GM18858 (cell line): Measurements from ENCODE around the gene SPDYE2B.
"Not testable (repeated sequence)": the region's sequence is repeated elsewhere in the genome, so short reads cannot be mapped to it uniquely, and the experiment has no call there.

ENCODE experiments used
- ATAC-seq: cut with Tn5 transposase; IDR thresholded peaks from one replicate; pipeline ENCODE4 v1.9.1; 2021; ENCODE audit not compliant: unreplicated experiment

The SPDYE2B gene

GRCh38 chr7:102649924-102650323 lies at the start of gene SPDYE2B:
Gene SPDYE2B, plus strand, starts transcription at chr7:102650319. Its CDS starts 2,030 bp downstream, at chr7:102652349.
- ATAC-seq, result not testable (repeated sequence)

- ATAC-seq, result not testable (repeated sequence)
Observed at GRCh38 chr7:102602317-102602716, 47.8 kb upstream of the SPDYE2B start.

- ATAC-seq, result not testable (repeated sequence)
Observed at GRCh38 chr7:102604431-102605145, 45.5 kb upstream of the SPDYE2B start.

- not testable (repeated sequence) for ATAC-seq
Observed at GRCh38 chr7:102606848-102607247, 43.3 kb upstream of the SPDYE2B start.

GRCh38 chr7:102609734-102610133 lies 40.4 kb upstream of the SPDYE2B start:
- not testable (repeated sequence) for ATAC-seq

- ATAC-seq, result not testable (repeated sequence)
Observed at GRCh38 chr7:102610441-102610840, 39.7 kb upstream of the SPDYE2B start.

- ATAC-seq, result peak; percentile 17
Observed at GRCh38 chr7:102611013-102611674, 39.0 kb upstream of the SPDYE2B start.

- not testable (repeated sequence) for ATAC-seq
Observed at GRCh38 chr7:102611675-102612325, 38.3 kb upstream of the SPDYE2B start.

GRCh38 chr7:102613575-102614345 lies 36.4 kb upstream of the SPDYE2B start:
- ATAC-seq, result peak; percentile 62

- peak; percentile 14 for ATAC-seq
Observed at GRCh38 chr7:102614346-102614697, 35.8 kb upstream of the SPDYE2B start.

- not testable (repeated sequence) for ATAC-seq
Observed at GRCh38 chr7:102614873-102615272, 35.2 kb upstream of the SPDYE2B start.

- ATAC-seq, result not testable (repeated sequence)
Observed at GRCh38 chr7:102615930-102616329, 34.2 kb upstream of the SPDYE2B start.

GRCh38 chr7:102616507-102617125 lies 33.5 kb upstream of the SPDYE2B start, which contains the start of gene RASA4:
Gene RASA4, minus strand, starts transcription at chr7:102616756. Its CDS starts 67 bp downstream, at chr7:102616689.
- peak; percentile 32 for ATAC-seq

- not testable (repeated sequence) for ATAC-seq
Observed at GRCh38 chr7:102618122-102618521, 32.0 kb upstream of the SPDYE2B start.

- ATAC-seq, result not testable (repeated sequence)
Observed at GRCh38 chr7:102627271-102627904, 22.7 kb upstream of the SPDYE2B start.

GRCh38 chr7:102630622-102631021 lies 19.5 kb upstream of the SPDYE2B start:
- ATAC-seq, result not testable (repeated sequence)

GRCh38 chr7:102634299-102634698 lies 15.8 kb upstream of the SPDYE2B start:
- ATAC-seq, result not testable (repeated sequence)

- not testable (repeated sequence) for ATAC-seq
Observed at GRCh38 chr7:102635354-102635753, 14.8 kb upstream of the SPDYE2B start.

- ATAC-seq, result not testable (repeated sequence)
Observed at GRCh38 chr7:102636956-102637355, 13.2 kb upstream of the SPDYE2B start.

GRCh38 chr7:102638848-102639247 lies 11.3 kb upstream of the SPDYE2B start:
- not testable (repeated sequence) for ATAC-seq
